ENCODE measurements around the gene MADCAM1.
"Not testable (repeated sequence)": the region's sequence is repeated elsewhere in the genome, so short reads cannot be mapped to it uniquely, and the experiment has no call there.

Gene MADCAM1

DNA sequence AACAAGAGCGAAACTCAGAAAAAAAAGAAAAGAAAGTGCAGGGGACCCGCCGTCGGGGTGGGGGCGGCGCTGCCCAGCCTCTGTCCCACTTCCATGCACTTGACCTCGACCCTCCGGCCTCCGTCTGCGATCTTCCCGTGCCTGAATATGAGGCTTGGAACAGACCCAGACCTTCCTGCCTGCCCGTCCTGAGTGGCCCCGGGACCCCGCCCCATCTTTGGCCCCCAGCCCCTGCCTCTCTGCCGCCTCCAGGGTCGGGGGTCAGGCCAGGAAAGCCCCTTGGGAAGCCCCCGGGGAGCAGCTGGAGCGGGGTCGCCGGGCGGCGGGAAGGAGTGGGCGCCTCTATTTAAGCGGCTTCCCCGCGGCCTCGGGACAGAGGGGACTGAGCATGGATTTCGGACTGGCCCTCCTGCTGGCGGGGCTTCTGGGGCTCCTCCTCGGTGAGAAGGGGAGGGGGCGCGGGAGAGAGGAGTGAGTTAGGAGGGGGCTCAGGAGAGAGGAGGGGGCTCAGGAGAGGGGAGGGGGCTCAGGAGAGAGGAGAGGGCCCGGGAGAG lies at the start of gene MADCAM1:
Gene MADCAM1, plus strand, starts transcription at position 375 of the 554 bp plus-strand sequence. Its CDS starts 14 bp downstream, at position 389.
- no peak for DNase-seq

DNA sequence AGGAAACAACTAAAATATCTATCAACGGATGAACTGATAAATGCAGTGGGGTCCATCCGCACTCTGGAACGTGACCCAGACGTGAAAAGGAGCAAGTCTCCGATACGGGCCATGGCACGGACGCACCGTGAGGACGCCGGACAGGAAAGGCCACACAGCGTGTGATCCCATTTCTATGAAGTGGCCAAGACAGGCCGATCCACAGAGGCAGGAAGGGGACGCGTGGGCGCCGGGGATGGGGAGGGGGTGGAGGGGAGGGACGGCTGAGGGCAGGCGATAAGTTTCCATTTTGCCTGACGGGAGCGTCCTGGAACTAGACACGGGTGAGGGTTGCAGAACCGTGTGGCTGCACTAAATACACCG lies 49.2 kb upstream of the MADCAM1 start:
- DNase-seq: no peak

DNA sequence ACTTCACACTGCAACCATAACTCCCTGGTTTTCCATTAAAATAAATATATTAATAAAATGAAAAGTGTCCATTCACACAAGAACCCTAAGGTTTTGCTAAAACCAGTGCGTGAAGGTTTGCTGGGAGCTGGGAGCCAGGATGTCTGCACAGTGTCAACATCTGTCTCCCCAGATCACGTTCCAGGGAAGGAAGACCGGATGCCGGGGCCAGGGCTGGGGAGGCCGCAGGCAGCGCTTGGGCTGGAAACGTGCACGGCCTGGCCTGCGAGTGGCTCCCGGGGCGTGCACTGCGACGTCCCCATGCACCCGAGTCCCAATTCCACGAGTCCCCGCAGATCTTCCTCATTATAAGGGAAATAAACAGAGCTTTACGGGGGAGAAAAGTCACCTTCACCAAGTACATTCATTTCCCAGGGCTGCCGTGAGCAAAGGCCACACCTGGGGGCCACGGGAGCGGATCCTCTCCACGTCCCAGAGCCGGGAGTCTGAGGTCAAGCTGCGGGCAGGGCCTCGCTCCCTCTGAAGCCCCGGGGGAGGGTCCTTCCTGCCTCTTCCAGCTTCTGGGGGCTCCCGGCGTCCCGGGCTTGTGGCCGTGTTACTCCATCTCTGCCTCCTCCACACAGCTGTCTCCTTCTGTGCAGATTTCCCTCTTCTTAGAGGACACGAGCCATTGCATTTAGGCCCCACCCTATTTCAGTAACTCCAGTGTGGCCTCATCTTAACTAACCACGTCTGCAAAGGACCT lies 48.3 kb upstream of the MADCAM1 start:
- DNase-seq: no peak

DNA sequence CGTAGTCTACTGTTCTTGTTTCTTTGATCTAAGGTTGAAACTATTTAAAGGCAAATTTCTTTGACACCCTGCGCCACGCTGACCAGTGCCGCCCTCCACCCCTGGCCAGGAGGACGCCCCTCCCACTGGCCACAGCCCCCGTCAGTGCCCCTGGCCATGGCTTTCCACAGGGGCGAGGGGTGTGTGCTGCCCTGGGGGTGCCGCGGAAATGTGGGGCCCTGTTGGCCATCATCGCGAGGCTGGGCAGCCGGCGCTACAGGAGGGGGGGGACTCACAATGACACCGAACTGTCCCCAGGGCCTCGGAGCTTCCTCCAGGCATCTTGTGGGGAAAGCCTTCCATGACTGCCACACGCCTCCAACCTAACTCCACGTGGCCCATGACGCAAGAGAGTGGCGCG lies 46.4 kb upstream of the MADCAM1 start:
- DNase-seq: no peak

DNA sequence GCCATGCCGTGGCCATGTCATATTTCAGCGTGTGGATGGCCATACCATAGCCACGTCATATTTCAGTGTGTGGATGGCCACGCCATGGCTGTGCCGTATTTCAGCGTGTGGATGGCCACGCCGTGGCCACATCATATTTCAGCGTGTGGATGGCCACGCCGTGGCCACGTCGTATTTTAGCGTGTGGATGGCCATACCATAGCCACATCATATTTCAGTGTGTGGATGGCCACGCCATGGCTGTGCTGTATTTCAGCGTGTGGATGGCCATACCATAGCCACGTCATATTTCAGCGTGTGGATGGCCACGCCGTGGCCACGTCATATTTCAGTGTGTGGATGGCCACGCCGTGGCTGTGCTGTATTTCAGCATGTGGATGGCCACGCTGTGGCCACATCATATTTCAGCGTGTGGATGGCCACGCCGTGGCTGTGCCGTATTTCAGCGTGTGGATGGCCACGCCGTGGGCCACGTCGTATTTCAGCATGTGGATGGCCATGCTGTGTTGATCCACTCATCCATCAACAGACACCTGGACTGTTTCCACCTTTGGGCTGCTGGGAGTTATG lies 45.3 kb upstream of the MADCAM1 start:
- not testable (repeated sequence) for DNase-seq

GRCh38 chr19:452829-453228 lies 43.5 kb upstream of the MADCAM1 start:
- DNase-seq: no peak

DNA sequence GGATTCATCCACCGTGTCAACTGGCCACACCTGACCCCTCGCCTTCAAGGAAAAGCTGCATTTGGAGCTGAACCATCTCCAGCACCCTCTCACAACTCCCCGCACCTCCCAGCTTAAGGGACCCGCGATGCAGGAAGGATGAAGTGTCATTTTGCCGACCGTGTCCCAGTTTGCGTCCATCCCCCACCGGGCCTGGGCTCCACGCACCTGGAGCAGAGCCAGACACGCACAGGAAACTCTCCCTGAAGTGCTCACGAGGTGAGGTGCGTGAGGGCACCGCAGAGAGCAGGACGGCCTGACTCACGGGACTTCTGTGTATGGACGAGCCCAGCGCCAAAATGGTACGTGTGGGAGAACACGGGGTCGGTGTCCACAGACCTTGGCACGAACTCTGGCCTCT lies 42.7 kb upstream of the MADCAM1 start:
- DNase-seq: no peak

GRCh38 chr19:455031-455705 lies 41.1 kb upstream of the MADCAM1 start:
- no peak for DNase-seq

- no peak for DNase-seq
Observed at GRCh38 chr19:455851-456546, 40.3 kb upstream of the MADCAM1 start.

DNA sequence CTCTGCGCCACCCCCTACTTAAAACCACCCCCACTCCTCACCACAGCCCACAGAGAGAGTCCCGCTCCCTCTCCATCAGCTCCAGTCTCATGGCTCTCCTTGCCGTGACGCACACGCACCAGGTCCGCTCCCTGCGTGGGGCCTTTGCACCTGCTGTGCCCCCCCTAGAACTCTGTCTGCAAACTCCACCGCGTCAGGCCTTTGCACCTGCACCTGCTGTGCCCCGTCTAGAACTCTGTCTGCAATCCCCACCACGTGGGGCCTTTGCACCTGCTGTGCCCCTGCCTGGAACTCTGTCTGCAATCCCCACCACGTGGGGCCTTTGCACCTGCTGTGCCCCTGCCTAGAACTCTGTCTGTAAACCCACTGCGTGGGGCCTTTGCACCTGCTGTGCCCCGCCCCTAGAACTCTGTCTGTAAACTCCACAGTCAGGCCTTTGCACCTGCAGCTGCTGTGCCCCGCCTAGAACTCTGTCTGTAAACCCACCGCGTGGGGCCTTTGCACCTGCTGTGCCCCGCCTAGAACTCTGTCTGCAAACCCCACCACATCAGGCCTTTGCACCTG lies 39.7 kb upstream of the MADCAM1 start:
- no peak for DNase-seq

DNA sequence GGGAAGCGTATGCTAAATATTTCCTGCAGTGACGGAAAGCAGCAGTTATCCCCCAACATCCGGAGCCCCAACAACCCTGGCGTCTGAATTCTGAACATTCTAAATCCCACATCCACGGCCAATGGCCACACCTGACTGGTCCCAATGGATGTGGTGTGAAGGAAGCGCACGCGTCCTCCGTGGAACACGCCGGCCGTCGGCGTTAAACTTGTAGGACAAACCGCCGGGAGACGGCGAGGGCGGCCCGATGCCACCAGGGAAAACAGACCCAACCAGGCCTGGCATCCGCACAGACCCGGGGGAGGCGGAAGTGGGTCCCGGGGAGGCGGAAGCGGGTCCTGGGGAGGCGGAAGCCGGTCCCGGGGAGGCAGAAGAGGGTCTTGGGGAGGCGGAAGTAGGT lies 38.6 kb upstream of the MADCAM1 start:
- no peak for DNase-seq

GRCh38 chr19:458091-459042 lies 37.9 kb upstream of the MADCAM1 start:
- DNase-seq: no peak

- DNase-seq: no peak
Observed at GRCh38 chr19:459724-460511, 36.4 kb upstream of the MADCAM1 start.

DNA sequence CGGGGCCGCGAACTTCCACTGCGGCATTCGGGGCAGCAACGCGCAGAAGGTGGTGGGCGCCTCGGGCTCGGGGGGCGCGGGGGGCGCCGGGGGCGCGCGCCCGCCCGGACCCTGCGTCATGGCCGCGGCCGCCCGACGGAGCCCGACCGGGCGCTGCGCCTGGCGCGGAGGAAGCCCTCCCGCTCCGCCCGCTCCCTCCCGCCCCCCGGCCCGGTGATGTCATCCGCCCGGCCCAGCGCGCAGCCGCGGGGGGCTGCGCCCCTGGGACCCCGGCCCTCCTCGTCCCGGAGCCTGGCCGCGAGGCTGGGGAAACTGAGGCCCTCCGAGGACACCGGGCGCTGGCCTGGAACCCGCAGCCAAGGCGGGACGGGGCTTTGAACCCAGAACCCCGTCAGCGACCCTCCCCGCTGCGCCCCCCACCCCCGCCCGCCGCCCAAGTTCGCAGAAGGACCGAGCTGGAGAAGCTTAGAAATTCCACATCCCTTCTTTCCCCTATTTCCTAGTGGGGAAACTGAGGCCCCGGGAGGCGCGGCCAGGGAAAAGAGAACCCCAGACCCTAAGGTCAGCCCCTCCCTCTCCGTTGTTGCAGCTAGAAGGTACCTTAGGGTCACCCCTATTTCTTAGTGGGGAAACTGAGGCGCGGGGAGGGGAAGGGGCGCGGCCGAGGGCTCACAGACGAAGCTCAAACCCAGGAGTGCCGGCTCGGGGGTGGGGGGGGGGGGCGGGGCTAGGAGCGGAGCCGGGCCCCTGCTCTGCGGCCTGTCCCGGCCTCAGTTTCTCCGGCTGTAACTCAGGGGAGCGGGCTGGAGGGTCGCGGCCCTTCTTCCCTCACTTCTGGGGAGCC lies 35.2 kb upstream of the MADCAM1 start, which contains the start of gene SHC2:
Gene SHC2, minus strand, starts transcription at position 157 of the 844 bp plus-strand sequence. Its CDS starts 37 bp downstream, at position 120.
- DNase-seq: no peak

GRCh38 chr19:461721-462551 lies 34.4 kb upstream of the MADCAM1 start:
- DNase-seq: no peak

GRCh38 chr19:463483-464207 lies 32.6 kb upstream of the MADCAM1 start:
- no peak for DNase-seq

- no peak for DNase-seq
Observed at GRCh38 chr19:464208-464545, 32.1 kb upstream of the MADCAM1 start.
